Measurements from ENCODE around the gene IQCN. TPM values are rescaled to one million over a fixed set of nuclear protein-coding genes. Genes with fewer than 3 reads are reported as not detected.
A peak's percentile ranks its signal among the peaks of the same experiment; 100 is the strongest.

The IQCN gene
- total RNA-seq, 1 donor from 2014 or later = 10.5 TPM

DNA sequence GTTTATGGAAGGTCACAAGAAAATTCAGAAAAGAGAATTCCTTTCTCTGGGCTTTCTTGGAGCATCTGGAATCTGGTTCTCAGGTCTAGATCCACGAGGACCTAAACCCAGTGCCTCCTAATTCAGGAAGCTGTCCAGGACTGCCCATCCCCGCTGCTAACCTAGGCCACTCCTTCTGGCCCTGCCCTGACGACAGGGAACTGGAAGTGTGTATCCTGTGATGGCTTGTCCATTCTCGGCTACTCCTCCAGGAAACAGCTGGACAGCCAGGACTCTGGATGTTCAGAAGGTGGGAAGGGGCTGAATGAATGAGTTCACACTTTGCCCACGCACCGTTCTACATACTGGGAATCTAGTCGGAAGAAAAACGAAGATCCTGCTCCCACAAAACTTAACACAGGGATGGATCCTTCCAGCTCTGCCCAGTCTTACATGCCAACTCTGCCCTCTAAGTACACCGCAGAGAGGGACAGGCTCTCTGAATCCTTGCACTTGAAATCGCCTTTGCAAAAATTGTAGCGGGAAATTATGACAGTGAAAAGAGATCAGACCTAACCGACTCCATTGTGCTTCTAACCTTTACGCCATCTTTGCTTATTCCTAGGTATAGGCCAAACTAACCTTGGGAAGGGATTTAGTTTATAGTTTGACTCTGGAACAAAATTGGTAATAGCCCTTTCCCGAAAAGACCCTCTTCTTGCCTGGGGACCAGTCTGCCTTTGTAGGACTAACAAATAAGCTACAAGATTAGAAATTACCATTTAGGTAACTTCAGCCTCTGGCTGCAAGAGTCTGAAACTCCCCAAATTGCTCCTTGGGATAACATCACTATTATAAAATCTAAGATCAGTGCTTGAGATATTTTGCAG lies 46.8 kb upstream of the IQCN start:
- peaks cover 39% of the 10 kb centered on the region for H3K4me1 Mint-ChIP-seq (ENCODE audit: low read depth)

DNA sequence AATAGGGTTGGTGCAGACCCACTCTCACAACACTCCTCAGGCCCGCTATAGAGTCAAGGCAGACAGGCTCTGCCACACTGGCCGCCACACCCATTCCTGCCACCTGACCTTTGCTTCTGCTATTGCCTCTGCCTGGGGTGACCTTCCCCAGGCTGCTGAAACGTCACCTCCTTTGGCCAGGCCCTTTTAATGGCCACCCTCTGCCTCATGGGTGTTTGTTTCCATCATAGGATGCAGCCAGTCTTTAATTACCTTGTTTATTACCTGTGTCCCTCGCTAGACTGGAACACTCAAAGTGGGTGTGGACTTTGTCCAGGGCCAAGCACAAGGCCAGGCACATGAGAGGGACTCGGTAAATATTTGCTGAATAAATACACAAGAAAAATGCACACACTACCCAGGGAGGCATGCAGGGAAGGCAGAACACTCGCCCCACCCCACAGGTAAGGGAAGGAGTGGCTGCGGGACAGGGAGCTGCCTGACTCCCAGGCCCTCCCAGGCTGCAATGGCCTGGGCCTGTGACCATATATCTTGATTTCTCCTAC lies 45.4 kb upstream of the IQCN start:
- Mint-ChIP-seq H3K4me3 (ENCODE audit: low read depth) (peak overlapping the region; percentile 27), H3K27ac (peak overlapping the region; percentile 94), H3K27me3 (no peaks in the 10 kb centered on the region), H3K36me3 (ENCODE audit: insufficient read depth) (peaks cover 1% of the 10 kb centered on the region), H3K9me3 (ENCODE audit: low read depth) (no peaks in the 10 kb centered on the region), H3K4me1 (ENCODE audit: low read depth) (peaks cover 45% of the 10 kb centered on the region)
- no peak for DNase-seq (ENCODE audit: low spot score, unreplicated experiment)
- no peak for TF ChIP-seq CTCF (IDR thresholded peaks at IDR 0.05; ENCODE audit: unreplicated experiment)

More for the DNA sequence above, 46.8 kb upstream of the IQCN start:
- H3K27me3 Mint-ChIP-seq = no peaks in the 10 kb centered on the region
- no peaks in the 10 kb centered on the region for H3K9me3 Mint-ChIP-seq (ENCODE audit: low read depth)
- no peak for TF ChIP-seq CTCF (IDR thresholded peaks at IDR 0.05; ENCODE audit: unreplicated experiment)
- peak overlapping the region; percentile 87 for H3K27ac Mint-ChIP-seq
- no peak for DNase-seq (ENCODE audit: low spot score, unreplicated experiment)
- peaks cover under 1% of the 10 kb centered on the region for H3K36me3 Mint-ChIP-seq (ENCODE audit: insufficient read depth)
- H3K4me3 Mint-ChIP-seq (ENCODE audit: low read depth) = peak overlapping the region; percentile 88

GRCh38 chr19:18317961-18318800 lies 43.9 kb upstream of the IQCN start:
- H3K27ac Mint-ChIP-seq = no peak overlapping the region
- H3K4me3 Mint-ChIP-seq (ENCODE audit: low read depth) = no peak overlapping the region
- no peaks in the 10 kb centered on the region for H3K9me3 Mint-ChIP-seq (ENCODE audit: low read depth)
- no peak for DNase-seq (ENCODE audit: low spot score, unreplicated experiment)
- H3K36me3 Mint-ChIP-seq (ENCODE audit: insufficient read depth) = peaks cover 4% of the 10 kb centered on the region
- no peak for TF ChIP-seq CTCF (IDR thresholded peaks at IDR 0.05; ENCODE audit: unreplicated experiment)
- H3K4me1 Mint-ChIP-seq (ENCODE audit: low read depth) = peaks cover 37% of the 10 kb centered on the region
- H3K27me3 Mint-ChIP-seq = no peaks in the 10 kb centered on the region

GRCh38 chr19:18313398-18313797 lies 39.1 kb upstream of the IQCN start:
- Mint-ChIP-seq H3K36me3 (ENCODE audit: insufficient read depth) (peaks cover 4% of the 10 kb centered on the region), H3K27ac (no peak overlapping the region), H3K4me3 (ENCODE audit: low read depth) (no peak overlapping the region), H3K9me3 (ENCODE audit: low read depth) (no peaks in the 10 kb centered on the region), H3K4me1 (ENCODE audit: low read depth) (peaks cover 6% of the 10 kb centered on the region), H3K27me3 (no peaks in the 10 kb centered on the region)
- TF ChIP-seq CTCF (IDR thresholded peaks at IDR 0.05; ENCODE audit: unreplicated experiment) = no peak
- DNase-seq (ENCODE audit: low spot score, unreplicated experiment) = no peak

DNA sequence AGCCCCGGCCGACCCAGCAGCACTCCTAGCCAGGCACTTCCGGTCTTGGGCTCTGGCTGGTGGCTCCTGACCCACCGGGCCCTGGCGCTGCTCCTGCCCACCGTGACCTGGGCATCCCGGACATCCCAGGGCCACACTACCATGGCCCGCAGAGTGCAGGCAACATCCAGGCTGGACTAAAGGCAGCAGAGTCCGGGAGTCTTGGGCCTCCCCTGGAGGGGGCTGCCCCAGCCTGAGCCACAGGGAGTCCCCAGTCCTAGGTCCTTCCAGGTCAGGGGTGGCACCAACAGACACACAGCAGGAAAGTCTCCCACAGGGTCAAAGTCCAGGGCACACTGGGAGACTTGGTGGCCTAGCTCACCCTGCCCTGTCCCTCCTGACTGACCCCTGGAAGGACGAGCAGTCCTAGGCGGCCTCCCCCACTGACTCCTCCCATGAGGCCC lies 37.9 kb upstream of the IQCN start:
- no peak for DNase-seq (ENCODE audit: low spot score, unreplicated experiment)
- Mint-ChIP-seq H3K4me1 (ENCODE audit: low read depth) (peaks cover 6% of the 10 kb centered on the region), H3K36me3 (ENCODE audit: insufficient read depth) (peaks cover 9% of the 10 kb centered on the region), H3K9me3 (ENCODE audit: low read depth) (no peaks in the 10 kb centered on the region), H3K27ac (no peak overlapping the region), H3K4me3 (ENCODE audit: low read depth) (no peak overlapping the region), H3K27me3 (no peaks in the 10 kb centered on the region)
- no peak for TF ChIP-seq CTCF (IDR thresholded peaks at IDR 0.05; ENCODE audit: unreplicated experiment)

Measured in progenitor cell of endocrine pancreas (in vitro differentiated cells).